Aorta (tissue), 5 donors: Measurements from ENCODE around the gene PRR33. TPM values are rescaled to one million over a fixed set of nuclear protein-coding genes. Genes with fewer than 3 reads are reported as not detected.
"Not testable (repeated sequence)": the region's sequence is repeated elsewhere in the genome, so short reads cannot be mapped to it uniquely, and the experiment has no call there.

Experiments
- ATAC-seq: fragments of 200-7000 bp; cut with Tn5 transposase; one replicate; pipeline ENCODE4 v1.9.1; 2022; ENCODE audit warnings: moderate library complexity; ENCODE audit not compliant: low FRiP score
- DNase-seq, 2 donors: peaks; one replicate each; pipeline ENCODE4 v3.0.0-alpha.2; 2020
- H3K27ac ChIP-seq, 2 donors: one replicate each; pipeline ENCODE4 v1.5.1; 2013; ENCODE audit warnings: low read length in 2 of 2, mild to moderate bottlenecking in 2 of 2, moderate library complexity in 2 of 2, control low read depth in 1 of 2, inconsistent platforms in 1 of 2, low read depth in 1 of 2
- H3K27me3 ChIP-seq, 2 donors: one replicate each; pipeline ENCODE4 v1.6.1; 2013; ENCODE audit warnings: control low read depth in 1 of 2, low read length in 1 of 2, mild to moderate bottlenecking in 1 of 2, moderate library complexity in 1 of 2; ENCODE audit not compliant: insufficient read depth in 2 of 2, control insufficient read depth in 1 of 2
- H3K36me3 ChIP-seq, 2 donors: one replicate each; pipeline ENCODE4 v1.6.1; 2013; ENCODE audit warnings: control low read depth in 1 of 2, low read length in 1 of 2, mild to moderate bottlenecking in 1 of 2; ENCODE audit not compliant: insufficient read depth in 2 of 2, control insufficient read depth in 1 of 2
- H3K4me1 ChIP-seq, 2 donors: one replicate each; pipeline ENCODE4 v1.6.1; 2013; ENCODE audit warnings: low read length in 2 of 2, control low read depth in 1 of 2, mild to moderate bottlenecking in 1 of 2, moderate library complexity in 1 of 2; ENCODE audit not compliant: insufficient read depth in 2 of 2, control insufficient read depth in 1 of 2
- H3K4me3 ChIP-seq, 2 donors: one replicate each; pipeline ENCODE4 v1.5.1; 2013; ENCODE audit warnings: low read length in 2 of 2, control low read depth in 1 of 2, mild to moderate bottlenecking in 1 of 2
- H3K9me3 ChIP-seq: one replicate; pipeline ENCODE4 v1.6.1; 2013; ENCODE audit warnings: mild to moderate bottlenecking, low read length; ENCODE audit not compliant: control insufficient read depth
- WGBS, 2 donors: extraction: QIAGEN DNeasy Blood & Tissue Kit; methylation state at CpG; one replicate each; pipeline ENCODE4 v1.1.7; 2013; 5-methylcytosine and 5-hydroxymethylcytosine counted together
- intact Hi-C, 2 donors: fragments of 100-400 bp; cut with DNase I; formaldehyde crosslinking; loops; one replicate each; pipeline versions ENCODE4 v1.14.2 to v1.15.0; 2022
- polyA plus RNA-seq, 2 donors: library from polyadenylated mRNA; stranded (reverse); fragments of 200-250 nt; gene quantifications; one replicate each; pipeline ENCODE4 v1.2.3, GENCODE V29; 2013
- total RNA-seq, 2 donors: library from RNA; stranded (reverse); fragmentation: NEBNext Ultra II Directional; extraction: Animal tissue kit (Norgen Biotek cat#: 25700); gene quantifications; one replicate each; pipeline ENCODE4 v1.2.1, GENCODE V29; 2021
- donor health status: healthy with polysubstance abuse.
- donor health status: Bipolar disorder and iron deficiency.
- donor health status: DM: no; HTN: no; CAD: no.
- donor health status: DM: no; HTN: no; CAD: no.
- donor health status: DM: yes; HTN: yes; CAD: no.

Gene PRR33
- total and polyA plus RNA-seq, 4 donors: not detected

- DNase-seq: peak in 1 of 2 donors; percentile 55
- H3K27me3 ChIP-seq: no peaks in the 10 kb centered on the region
- 80 to 82% methylated on average over 9 of the region's 9 CpGs for WGBS, 2 donors
These were observed 3.3 kb downstream of the PRR33 start for GRCh38 chr11:1888347-1888753.

GRCh38 chr11:1887451-1888346, 4.0 kb downstream of the PRR33 start:
- intact Hi-C loops: no loop called here
- Histone ChIP-seq H3K36me3 (no peaks in the 10 kb centered on the region), H3K4me1 (no peaks in the 10 kb centered on the region), H3K27ac (no peak overlapping the region), H3K4me3 (no peak overlapping the region), H3K9me3 (no peaks in the 10 kb centered on the region), H3K27me3 (no peaks in the 10 kb centered on the region)
- 87% methylated on average over 11 of the region's 11 CpGs for WGBS, 2 donors
- DNase-seq: peak in 1 of 2 donors; percentile 67
- no peak for ATAC-seq

More at GRCh38 chr11:1888347-1888753, 3.3 kb downstream of the PRR33 start:
- no peak for ATAC-seq
- Histone ChIP-seq H3K4me1 (no peaks in the 10 kb centered on the region), H3K36me3 (no peaks in the 10 kb centered on the region), H3K27ac (no peak overlapping the region), H3K4me3 (no peak overlapping the region), H3K9me3 (no peaks in the 10 kb centered on the region)
- intact Hi-C loops: no loop called here

GRCh38 chr11:1886551-1886950, 5.1 kb downstream of the PRR33 start:
- intact Hi-C loops, H3K9me3 ChIP-seq, H3K27ac ChIP-seq, H3K4me1 ChIP-seq, H3K36me3 ChIP-seq, H3K4me3 ChIP-seq, H3K27me3 ChIP-seq, ATAC-seq: not testable (repeated sequence)
- WGBS, 2 donors: 88 to 90% methylated on average over 12 to 13 of the region's 13 CpGs
- DNase-seq: peak in 1 of 2 donors; percentile 53

DNA sequence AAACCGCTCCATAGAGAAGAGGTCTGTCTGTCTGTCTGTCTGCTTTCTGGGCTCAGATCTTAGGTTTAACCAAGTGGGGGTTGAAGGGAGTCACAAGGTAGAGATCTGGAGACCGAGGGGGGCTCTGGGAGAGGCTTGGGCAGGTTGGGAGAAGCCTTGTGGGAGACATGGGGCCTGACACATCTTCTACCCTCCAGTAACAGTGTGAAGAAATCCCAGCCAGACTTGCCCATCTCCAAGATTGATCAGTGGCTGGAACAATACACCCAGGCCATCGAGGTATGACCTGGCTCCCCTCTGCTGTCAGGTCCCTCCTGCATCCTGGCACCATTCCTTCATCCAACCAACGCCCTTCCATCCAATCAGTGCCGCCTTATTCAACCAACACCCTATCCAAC, 7.4 kb downstream of the PRR33 start:
- ATAC-seq (no peak), DNase-seq (no peak)
- Histone ChIP-seq H3K27me3 (no peaks in the 10 kb centered on the region), H3K27ac (no peak overlapping the region), H3K4me3 (no peak overlapping the region), H3K9me3 (no peaks in the 10 kb centered on the region), H3K36me3 (no peaks in the 10 kb centered on the region), H3K4me1 (no peaks in the 10 kb centered on the region)
- intact Hi-C loops: no loop called here
- 96 to 97% methylated on average over 5 of the region's 5 CpGs for WGBS, 2 donors

DNA sequence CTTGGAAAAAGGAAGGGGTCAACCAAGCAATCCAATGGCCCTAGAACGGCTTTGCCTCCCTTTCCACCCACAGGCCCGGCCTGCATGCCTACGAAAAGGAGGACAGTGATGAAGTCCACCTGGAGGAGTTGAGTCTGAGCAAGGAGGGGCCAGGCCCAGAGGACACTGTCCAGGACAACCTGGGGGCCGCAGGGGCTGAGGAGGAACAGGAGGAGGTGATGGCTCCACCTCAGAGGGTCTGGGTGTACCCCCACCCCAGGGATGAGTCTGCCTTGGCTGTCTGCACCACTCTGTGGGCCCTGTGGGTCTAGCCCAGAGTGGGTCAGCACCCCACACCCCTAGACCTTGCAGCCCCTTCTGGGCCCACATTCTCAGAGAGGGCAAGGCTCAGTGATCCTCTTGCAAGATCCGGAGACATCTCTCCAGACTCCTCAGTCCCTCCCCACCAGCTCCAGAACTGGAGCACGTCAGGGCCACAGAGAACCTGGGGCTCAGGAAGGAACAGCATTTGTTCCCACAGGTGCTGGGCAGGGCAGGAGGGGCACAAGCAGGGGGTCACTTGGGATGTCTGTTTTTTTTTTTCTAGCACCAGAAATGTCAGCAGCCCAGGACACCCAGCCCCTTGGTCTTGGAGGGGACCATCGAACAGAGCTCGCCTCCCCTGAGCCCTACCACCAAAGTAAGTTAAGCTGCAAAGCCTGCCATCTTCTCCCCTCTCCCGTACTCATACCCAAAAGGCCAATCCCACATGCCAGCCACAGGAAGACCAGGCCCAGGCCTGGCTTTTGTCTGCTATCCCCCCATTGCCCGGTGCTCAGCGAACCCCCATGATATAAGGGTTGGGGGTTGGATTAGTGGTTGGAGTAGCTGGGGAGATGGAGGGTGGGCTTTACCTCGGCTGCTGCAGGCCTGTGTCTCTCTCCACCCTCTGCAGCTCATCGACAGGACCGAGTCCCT, 8.1 kb downstream of the PRR33 start:
- intact Hi-C loops: loop anchor here in 1 of 2 donors (2.0 kb wide), 1 partner anchor 267 kb away; no protein-coding TSS in a partner anchor

GRCh38 chr11:1882265-1883238, 9.1 kb downstream of the PRR33 start:
- DNase-seq (peak; percentile 87 to 94), ATAC-seq (peak; percentile 85)
- no peaks in the 10 kb centered on the region for H3K4me1 ChIP-seq
- intact Hi-C loops: loop anchor here in 1 of 2 donors (2.0 kb wide), 1 partner anchor 268 kb away; no protein-coding TSS in a partner anchor
- 39 to 40% methylated on average over 23 of the region's 23 CpGs for WGBS, 2 donors
- no peak overlapping the region for H3K27ac ChIP-seq
- H3K36me3 ChIP-seq: no peaks in the 10 kb centered on the region
- H3K9me3 ChIP-seq: no peaks in the 10 kb centered on the region
- no peak overlapping the region for H3K4me3 ChIP-seq
- no peaks in the 10 kb centered on the region for H3K27me3 ChIP-seq

More for the DNA sequence above, 8.1 kb downstream of the PRR33 start:
- Histone ChIP-seq H3K36me3 (no peaks in the 10 kb centered on the region), H3K27me3 (no peaks in the 10 kb centered on the region), H3K9me3 (no peaks in the 10 kb centered on the region), H3K4me1 (no peaks in the 10 kb centered on the region), H3K27ac (no peak overlapping the region), H3K4me3 (no peak overlapping the region)
- peak in 1 of 2 donors; percentile 56 for DNase-seq
- ATAC-seq: no peak
- 94% methylated on average over 14 of the region's 14 CpGs for WGBS, 2 donors

- no peaks in the 10 kb centered on the region for H3K4me1 ChIP-seq
- no peak overlapping the region for H3K4me3 ChIP-seq
- intact Hi-C loops: loop anchor here in 1 of 2 donors (2.0 kb wide), 1 partner anchor 269 kb away; no protein-coding TSS in a partner anchor
- H3K36me3 ChIP-seq: no peaks in the 10 kb centered on the region
- no peak overlapping the region for H3K27ac ChIP-seq
- DNase-seq (peak in 1 of 2 donors; percentile 76), ATAC-seq (peak; percentile 1)
- 87 to 93% methylated on average over 35 to 43 of the region's 43 CpGs for WGBS, 2 donors
- no peaks in the 10 kb centered on the region for H3K9me3 ChIP-seq
- no peaks in the 10 kb centered on the region for H3K27me3 ChIP-seq
These were observed 10.0 kb downstream of the PRR33 start for GRCh38 chr11:1881442-1882264.
